Pons (tissue), 1 donor: Measurements from ENCODE around the gene WNT11.
"Not testable (repeated sequence)": the region's sequence is repeated elsewhere in the genome, so short reads cannot be mapped to it uniquely, and the experiment has no call there.

Experiments used
- DNase-seq: peaks from one replicate; pipeline ENCODE4 v3.0.0-alpha.2; 2016; ENCODE audit warnings: low spot score

Gene WNT11

DNA sequence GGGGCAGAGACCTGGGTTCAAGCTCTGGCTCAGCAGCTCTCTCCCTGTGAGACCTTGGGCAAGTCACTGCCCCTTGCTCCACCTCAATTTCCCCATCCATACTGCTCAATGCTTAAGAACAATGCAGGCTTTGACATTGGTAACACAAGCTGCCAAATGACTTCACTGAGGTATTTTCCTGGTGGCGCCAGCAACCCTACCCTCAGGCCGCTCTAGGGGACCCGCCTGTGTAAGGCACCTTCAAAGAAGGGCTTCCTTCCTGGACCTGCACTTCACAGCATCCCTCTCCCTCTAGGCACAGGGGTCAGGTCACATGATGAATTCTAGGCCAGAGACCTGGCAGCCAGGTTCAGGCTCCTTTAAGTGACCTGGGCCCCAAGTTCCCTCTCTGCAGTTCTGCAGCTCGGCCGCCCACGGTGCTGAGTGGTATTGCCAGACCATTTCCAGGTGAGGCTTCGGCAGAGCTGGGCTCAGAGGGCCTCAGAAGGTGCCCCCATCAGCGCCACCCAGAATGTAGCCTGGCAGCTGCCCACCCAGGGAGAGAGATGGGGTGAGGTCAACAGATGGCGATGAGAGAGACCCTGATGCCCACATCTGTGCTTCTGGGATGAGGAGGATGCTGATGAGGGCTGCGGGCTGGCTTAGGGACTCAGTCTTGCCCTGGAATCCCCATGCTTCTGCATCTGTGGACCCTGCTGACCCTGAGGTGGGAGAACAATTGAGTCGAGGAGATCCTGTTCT lies 4.5 kb downstream of the WNT11 start:
- no peak for DNase-seq

DNA sequence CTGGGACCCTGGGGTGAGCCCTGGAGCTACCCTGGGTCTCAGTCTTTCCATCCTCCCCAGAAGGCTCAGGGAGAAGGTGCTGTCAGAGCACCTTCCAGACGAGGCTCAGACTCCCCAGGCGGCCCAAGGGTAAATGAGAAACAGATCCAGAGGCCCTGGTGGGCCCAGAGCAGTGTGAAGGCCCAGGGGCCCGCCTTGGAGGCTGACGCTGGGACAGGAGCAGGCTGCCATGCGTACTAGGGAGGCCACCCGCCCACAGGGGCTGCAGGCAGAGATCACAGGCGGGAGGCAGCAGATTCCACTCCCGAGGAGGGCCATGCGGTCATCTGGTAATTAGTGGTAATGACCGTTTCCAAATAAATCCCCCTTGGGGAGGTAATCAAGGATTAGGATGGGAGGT lies 5.2 kb downstream of the WNT11 start:
- DNase-seq = no peak

- DNase-seq = no peak
Observed at GRCh38 chr11:76200006-76200940, 6.0 kb downstream of the WNT11 start.

DNA sequence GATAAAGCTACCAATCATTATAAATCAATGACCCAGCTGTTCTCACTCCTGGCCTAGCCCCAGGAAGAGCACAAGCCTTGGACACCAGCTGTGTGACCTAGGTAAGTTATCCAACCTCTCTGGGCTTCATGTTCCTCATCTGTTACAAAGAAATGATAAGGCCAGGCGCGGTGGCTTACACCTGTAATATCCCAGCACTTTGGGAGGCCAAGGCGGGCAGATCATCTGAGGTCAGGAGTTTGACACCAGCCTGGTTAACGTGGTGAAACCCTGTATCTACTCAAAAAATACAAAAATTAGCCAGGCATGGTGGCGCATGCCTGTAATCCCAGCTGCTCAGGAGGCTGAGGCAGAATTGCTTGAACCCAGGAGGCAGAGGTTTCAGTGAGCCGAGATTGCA lies 7.6 kb downstream of the WNT11 start:
- not testable (repeated sequence) for DNase-seq

DNA sequence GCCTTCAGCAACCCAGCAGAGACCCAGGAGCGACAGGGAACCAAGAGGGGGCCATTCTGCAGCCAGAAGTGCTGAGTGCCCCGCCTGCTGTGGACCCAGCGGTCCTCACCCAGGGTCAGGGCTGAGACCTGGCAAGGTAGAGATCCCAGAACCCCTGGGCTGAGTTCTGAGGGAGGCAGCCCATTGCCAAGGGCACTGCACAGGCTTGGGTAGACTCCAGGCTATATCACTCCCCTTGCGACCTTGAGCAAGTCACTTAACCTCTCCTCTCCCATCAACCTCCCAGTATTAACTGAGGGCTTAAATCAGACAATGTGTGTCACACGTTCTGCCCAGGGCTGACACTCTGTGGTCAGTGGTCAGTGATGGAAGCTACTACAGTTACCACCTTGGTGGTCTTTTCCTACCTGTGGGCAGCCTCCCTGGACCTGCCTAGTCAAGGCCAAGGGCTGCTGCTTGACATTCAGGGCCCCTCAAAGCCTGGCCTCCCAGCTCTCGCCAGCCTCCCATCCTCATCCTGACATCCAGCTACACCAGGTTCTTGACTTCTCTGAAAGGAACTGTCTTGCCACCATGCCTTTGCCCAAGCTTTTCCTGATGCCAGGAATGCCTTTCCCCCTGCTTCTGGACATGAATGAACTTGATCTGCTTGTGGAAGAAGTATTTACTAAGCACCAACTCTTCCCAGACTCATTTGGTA lies 8.2 kb downstream of the WNT11 start:
- no peak for DNase-seq

DNA sequence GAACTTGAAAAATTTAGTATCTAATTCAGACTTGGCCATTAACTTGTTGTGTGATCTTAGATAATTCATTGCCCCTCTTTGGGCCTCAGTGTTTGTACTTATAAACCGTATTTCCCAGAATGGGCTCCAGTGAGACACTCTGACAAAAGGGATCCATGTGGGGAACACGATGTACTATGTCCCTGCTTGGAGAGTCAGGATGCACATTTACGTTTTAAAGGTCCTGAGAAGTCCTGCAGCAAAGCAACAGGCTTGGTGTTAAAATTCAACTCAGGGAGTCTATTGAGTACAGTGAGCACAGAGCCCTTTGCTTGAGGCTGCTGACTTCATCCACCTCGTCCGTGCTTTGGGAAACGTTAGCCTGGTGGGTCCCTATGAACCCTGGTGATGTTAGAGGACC lies 9.0 kb downstream of the WNT11 start:
- no peak for DNase-seq

DNA sequence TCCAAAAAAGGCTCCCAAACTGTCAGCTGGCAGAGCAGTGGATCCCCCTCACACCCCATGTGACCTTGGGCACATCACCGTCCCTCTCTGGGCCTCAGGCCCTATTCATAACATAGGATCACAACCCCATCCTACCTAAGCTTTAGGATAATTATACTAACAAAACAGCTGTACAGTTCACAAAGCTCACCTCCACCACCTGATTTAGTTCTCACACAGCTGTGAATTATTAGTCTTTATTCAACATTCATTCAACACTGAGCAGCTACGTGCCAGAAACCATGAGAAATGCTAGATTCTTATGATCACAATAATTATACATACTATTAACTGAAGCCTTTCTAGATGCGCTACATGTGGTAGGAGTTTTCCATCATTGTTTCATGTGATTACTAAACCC lies 9.5 kb downstream of the WNT11 start:
- DNase-seq = no peak

DNA sequence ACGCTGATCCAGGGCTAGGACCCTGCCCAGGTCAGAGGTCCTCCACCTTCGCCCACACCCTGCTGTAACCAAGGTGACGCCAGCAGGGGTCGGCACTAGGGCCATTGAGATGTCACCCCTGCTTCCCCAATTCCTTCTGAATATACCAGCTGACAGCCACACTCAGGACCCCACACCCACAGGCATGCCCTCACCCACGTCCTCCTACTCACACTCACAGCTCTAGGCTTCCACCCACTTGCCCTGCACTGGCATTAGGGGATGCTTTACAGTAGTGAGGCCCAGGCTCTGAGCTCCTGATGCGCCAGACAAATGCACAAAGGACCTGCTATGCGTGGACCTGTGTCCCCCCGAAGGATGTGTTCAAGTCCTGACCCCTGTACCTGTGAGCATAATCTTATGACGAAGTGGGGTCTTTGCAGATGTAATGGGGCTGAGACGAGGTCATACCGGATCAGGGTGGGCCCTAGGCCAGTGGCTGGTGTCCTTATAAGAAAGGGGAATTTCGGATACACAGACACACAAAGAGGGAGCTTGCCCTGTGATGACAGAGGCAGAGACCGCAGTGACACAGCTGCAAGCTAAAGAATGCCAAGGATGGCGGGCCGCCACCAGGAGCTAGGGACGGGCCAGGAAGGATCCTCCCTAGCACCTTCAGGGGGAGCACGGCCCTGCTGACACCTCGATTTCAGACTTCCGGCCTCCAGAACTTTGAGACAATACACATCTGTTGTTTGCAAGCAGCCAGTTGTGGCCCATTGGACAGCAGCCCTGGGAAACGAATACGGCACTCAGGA lies 11.2 kb downstream of the WNT11 start:
- no peak for DNase-seq

GRCh38 chr11:76193219-76193618 lies 13.1 kb downstream of the WNT11 start:
- no peak for DNase-seq

- DNase-seq = no peak
Observed at GRCh38 chr11:76190376-76190775, 15.9 kb downstream of the WNT11 start.

- no peak for DNase-seq
Observed at GRCh38 chr11:76189682-76190081, 16.6 kb downstream of the WNT11 start.

DNA sequence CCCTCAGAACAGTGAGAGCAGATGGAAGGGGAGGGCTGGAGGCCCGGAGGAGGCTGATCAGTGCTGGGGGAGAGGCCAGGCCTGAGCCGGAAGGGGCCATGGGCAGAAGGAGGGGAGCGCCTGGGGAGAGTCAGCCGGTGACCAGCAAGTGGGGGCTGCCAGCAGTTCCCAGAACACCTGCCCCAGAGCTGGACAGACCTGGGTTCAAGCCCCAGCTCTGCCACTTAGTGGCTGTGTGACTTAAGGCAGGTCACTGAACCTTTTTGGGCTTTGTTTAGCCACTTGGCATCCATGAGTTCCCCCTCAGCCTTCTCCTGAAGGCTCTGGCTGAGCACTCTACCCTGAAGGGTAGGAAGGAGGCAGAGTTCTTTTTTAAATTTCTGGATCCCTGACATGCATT lies 17.4 kb downstream of the WNT11 start:
- DNase-seq = no peak

- no peak for DNase-seq
Observed at GRCh38 chr11:76186776-76187279, 19.5 kb downstream of the WNT11 start.

DNA sequence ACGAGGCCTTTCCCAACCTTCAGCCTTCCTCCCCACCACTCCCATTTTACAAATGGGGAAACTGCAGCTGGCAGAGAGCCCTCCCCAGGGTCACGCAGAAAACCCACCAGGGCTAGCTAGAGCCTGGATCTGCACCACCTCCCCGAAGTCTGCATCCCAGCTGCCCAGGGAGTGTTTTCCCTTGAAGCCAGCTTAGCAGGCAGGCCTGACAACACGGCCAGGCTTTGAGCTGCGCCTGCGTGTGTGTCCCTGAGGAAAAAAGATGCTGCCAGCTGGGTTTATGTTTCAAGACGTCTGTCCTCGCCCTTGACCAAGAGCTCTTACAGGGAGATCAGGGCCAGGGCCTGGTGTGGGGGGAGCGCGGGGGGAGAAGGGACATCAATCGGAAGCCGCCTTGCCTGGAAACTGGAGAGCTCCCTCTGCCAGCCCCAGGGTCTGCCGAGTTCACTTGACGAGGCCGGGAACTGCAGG lies 20.3 kb downstream of the WNT11 start:
- no peak for DNase-seq

DNA sequence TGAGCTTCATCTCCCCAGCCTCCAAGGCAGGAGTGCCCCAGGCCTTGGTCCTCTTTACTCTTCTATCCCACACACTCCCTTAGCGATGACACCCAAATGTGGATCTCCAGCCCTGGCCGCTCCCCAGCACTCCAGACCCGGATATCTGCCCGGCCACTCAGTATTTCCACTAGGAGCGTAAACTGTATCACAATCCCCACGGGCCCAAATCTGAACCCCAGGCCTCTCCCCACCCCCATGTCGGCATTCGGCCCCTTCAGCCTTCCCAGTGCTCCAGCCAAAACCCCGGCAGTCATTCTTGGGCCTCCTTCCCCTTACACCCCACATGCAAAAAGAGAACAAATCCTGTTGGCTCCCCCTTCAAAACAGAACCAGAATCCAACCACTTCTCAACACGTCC lies 20.8 kb downstream of the WNT11 start:
- DNase-seq = no peak

DNA sequence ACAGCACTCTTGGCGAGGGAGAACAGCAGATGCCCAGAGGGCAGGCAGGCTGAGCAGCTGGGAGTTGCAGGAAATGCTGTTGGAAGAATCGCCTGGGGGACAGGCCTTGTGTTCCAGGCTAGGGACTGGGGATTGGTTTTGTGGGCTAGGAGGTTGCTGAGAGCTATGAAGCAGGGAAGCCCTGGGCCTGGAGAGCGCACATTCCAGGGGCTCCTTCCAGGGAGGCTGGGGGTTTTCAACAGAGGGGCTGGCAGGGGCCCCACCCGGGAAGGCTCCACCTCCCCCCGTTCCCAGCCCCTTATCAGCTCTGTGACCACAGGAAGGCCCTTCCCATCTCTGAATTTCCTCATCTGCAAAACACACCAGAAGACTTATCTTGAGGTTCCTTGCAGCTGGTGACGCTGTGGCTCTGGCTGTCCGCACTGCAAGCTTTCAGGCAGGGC lies 21.7 kb downstream of the WNT11 start:
- no peak for DNase-seq

DNA sequence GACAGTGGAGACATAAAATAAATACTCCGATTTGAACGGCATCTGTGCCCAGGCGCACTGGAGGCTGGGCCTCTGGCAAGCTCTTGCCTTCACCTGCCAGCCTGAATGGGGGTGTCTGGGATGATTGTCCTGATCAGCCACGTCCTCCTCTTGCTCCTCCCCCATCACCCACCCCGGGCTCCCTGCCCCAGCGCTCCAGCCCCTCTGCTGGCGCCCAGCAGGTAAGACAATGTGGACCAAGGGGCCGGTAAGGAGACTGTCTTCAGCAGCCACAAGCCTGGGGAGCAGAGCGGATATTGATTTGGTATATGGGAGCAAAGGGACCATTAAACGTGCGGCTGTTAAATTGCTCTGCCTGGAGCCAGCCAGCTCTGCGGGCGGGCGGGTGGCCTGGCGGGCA lies 24.9 kb downstream of the WNT11 start:
- DNase-seq = no peak

- no peak for DNase-seq
Observed at GRCh38 chr11:76179147-76179546, 27.2 kb downstream of the WNT11 start.

DNA sequence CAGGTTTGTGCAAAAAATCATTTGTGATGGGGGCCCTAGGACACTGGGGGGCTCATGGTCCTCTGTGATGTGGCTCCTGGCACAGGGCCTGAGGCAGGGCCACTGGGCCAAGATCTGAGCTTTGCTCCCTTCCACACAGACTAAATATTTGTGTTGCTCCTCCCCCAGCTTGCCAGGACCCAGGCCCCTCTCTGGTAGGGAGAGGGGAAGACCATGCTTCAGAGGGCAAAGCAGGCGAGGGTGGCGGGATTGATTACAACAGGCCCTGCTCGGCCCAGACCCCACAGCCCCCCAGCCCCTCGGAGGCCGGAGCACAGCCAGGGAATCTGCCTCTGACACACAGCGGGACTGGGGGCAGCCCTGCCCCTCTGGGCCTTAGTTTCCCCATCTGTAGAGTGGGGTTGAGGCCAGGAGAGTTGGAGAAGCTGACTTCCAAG lies 29.0 kb downstream of the WNT11 start:
- DNase-seq = no peak

DNA sequence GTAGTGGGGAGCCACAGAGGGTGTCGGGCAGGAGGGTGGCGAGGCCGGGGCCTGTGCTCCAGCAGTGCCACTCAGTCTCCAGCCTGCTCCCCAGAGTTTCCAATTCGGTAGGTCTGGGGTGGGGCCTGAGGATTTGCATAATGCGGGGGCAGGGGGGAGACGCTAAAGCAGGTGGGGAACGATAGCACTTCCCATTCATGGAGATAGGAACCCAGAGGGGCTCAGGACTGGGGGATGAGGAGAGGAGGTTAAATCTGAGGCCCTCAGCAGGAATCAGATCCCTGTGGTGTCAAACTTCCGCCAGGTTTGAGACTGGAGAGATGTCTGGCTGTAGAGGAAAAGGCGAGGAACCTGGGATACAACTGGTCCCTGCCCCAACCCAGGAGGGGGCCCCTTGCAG lies 29.8 kb downstream of the WNT11 start:
- no peak for DNase-seq

GRCh38 chr11:76175783-76176182 lies 30.5 kb downstream of the WNT11 start:
- no peak for DNase-seq
